ENCODE results near the gene OGFOD2. TPM values are rescaled to one million over a fixed set of nuclear protein-coding genes. Genes with fewer than 3 reads are reported as not detected.

OGFOD2 gene
- total and polyA plus RNA-seq, 4 donors, result 8.0 to 18.6 (median 12.3) TPM

- no peaks in the 10 kb centered on the region for H3K27me3 ChIP-seq (ENCODE audit: control insufficient read depth in 4 of 4, insufficient read depth in 4 of 4, low read length in 3 of 4)
- no peak overlapping the region for H3K4me3 ChIP-seq (ENCODE audit: low read depth in 1 of 3, low read length in 3 of 3)
- no peaks in the 10 kb centered on the region for H3K36me3 ChIP-seq (ENCODE audit: control insufficient read depth in 4 of 4, insufficient read depth in 3 of 4, low read depth in 1 of 4, low read length in 3 of 4)
- no peaks in the 10 kb centered on the region for H3K4me1 ChIP-seq (ENCODE audit: control insufficient read depth in 4 of 4, insufficient read depth in 4 of 4, low read length in 3 of 4)
- H3K9me3 ChIP-seq (ENCODE audit: control insufficient read depth in 4 of 4, low read length in 3 of 4), result no peaks in the 10 kb centered on the region
- no peak overlapping the region for H3K27ac ChIP-seq (ENCODE audit: low read depth in 1 of 2, low read length in 2 of 2)
- WGBS, result 85% methylated on average over 9 of the region's 9 CpGs
- H3K9ac ChIP-seq (ENCODE audit: low read depth in 1 of 2, low read length in 2 of 2), result no peak overlapping the region
- TF ChIP-seq RAD21 (IDR thresholded peaks at IDR 0.05) (no peak), EGR1 (IDR thresholded peaks at IDR 0.05; ENCODE audit: low read depth in 2 of 2) (no peak), FOXA2 (IDR thresholded peaks at IDR 0.05) (no peak), FOXA1 (IDR thresholded peaks at IDR 0.05) (no peak), HNF4A (conservative IDR thresholded peaks at IDR 0.05) (no peak), REST (IDR thresholded peaks at IDR 0.05) (no peak)
- DNase-seq (ENCODE audit: low spot score), result no peak
Observed at GRCh38 chr12:122951406-122951805, 23.6 kb upstream of the OGFOD2 start.

GRCh38 chr12:122951979-122952892, 22.8 kb upstream of the OGFOD2 start:
- H3K4me3 ChIP-seq (ENCODE audit: low read depth in 1 of 3, low read length in 3 of 3), result no peak overlapping the region
- H3K9ac ChIP-seq (ENCODE audit: low read depth in 1 of 2, low read length in 2 of 2), result no peak overlapping the region
- H3K4me1 ChIP-seq (ENCODE audit: control insufficient read depth in 4 of 4, insufficient read depth in 4 of 4, low read length in 3 of 4), result no peaks in the 10 kb centered on the region
- no peaks in the 10 kb centered on the region for H3K27me3 ChIP-seq (ENCODE audit: control insufficient read depth in 4 of 4, insufficient read depth in 4 of 4, low read length in 3 of 4)
- H3K36me3 ChIP-seq (ENCODE audit: control insufficient read depth in 4 of 4, insufficient read depth in 3 of 4, low read depth in 1 of 4, low read length in 3 of 4), result no peaks in the 10 kb centered on the region
- TF ChIP-seq CTCF (IDR thresholded peaks at IDR 0.05; ENCODE audit: low read depth, low read length, missing input control) (peak; percentile 92), GABPA (IDR thresholded peaks at IDR 0.05 in 1 of 2, conservative IDR thresholded peaks at IDR 0.05 in 1 of 2) (no peak), MAX (IDR thresholded peaks at IDR 0.05) (no peak), RAD21 (IDR thresholded peaks at IDR 0.05) (peak; percentile 98 to 99)
- no peak overlapping the region for H3K27ac ChIP-seq (ENCODE audit: low read depth in 1 of 2, low read length in 2 of 2)
- peak; percentile 75 for DNase-seq (ENCODE audit: low spot score)
- H3K9me3 ChIP-seq (ENCODE audit: control insufficient read depth in 4 of 4, low read length in 3 of 4), result no peaks in the 10 kb centered on the region
- 64% methylated on average over 12 of the region's 12 CpGs for whole genome bisulfite sequencing

GRCh38 chr12:122955156-122955555, 19.9 kb upstream of the OGFOD2 start:
- 80% methylated on average over 8 of the region's 8 CpGs for WGBS
- no peaks in the 10 kb centered on the region for H3K27me3 ChIP-seq (ENCODE audit: control insufficient read depth in 4 of 4, insufficient read depth in 4 of 4, low read length in 3 of 4)
- H3K27ac ChIP-seq (ENCODE audit: low read depth in 1 of 2, low read length in 2 of 2), result no peak overlapping the region
- no peaks in the 10 kb centered on the region for H3K9me3 ChIP-seq (ENCODE audit: control insufficient read depth in 4 of 4, low read length in 3 of 4)
- H3K9ac ChIP-seq (ENCODE audit: low read depth in 1 of 2, low read length in 2 of 2), result no peak overlapping the region
- H3K4me1 ChIP-seq (ENCODE audit: control insufficient read depth in 4 of 4, insufficient read depth in 4 of 4, low read length in 3 of 4), result no peaks in the 10 kb centered on the region
- H3K36me3 ChIP-seq (ENCODE audit: control insufficient read depth in 4 of 4, insufficient read depth in 3 of 4, low read depth in 1 of 4, low read length in 3 of 4), result peaks cover 0 to 1% (median 0%) of the 10 kb centered on the region in 4 donors
- no peak overlapping the region for H3K4me3 ChIP-seq (ENCODE audit: low read depth in 1 of 3, low read length in 3 of 3)
- no peak for DNase-seq (ENCODE audit: low spot score)
- TF ChIP-seq YY1 (IDR thresholded peaks at IDR 0.05) (no peak), RXRA (IDR thresholded peaks at IDR 0.05) (no peak), NR2F2 (IDR thresholded peaks at IDR 0.05) (no peak), HNF4A (conservative IDR thresholded peaks at IDR 0.05) (no peak), MAX (IDR thresholded peaks at IDR 0.05) (no peak), ZBTB33 (IDR thresholded peaks at IDR 0.05) (no peak), CTCF (IDR thresholded peaks at IDR 0.05; ENCODE audit: low read depth, low read length, missing input control) (no peak), FOXA1 (IDR thresholded peaks at IDR 0.05) (no peak), SP1 (IDR thresholded peaks at IDR 0.05) (no peak), HNF4G (IDR thresholded peaks at IDR 0.05) (no peak), EGR1 (IDR thresholded peaks at IDR 0.05; ENCODE audit: low read depth in 2 of 2) (no peak), FOXA2 (IDR thresholded peaks at IDR 0.05) (no peak), TAF1 (conservative IDR thresholded peaks at IDR 0.05) (no peak)

Measured in liver (tissue), 9 donors.